T1000 (cell line): ENCODE data around the gene ZFP1.
"Not testable (repeated sequence)": the region's sequence is repeated elsewhere in the genome, so short reads cannot be mapped to it uniquely, and the experiment has no call there.

Experiments used
- DNase-seq: peaks from one replicate; lab custom pipeline; 2025; ENCODE audit warnings: mixed read lengths; lab: John Stamatoyannopoulos, UW

The ZFP1 gene

GRCh38 chr16:75113541-75114121 is 34.7 kb upstream of the ZFP1 start:
- DNase-seq, result no peak

GRCh38 chr16:75114179-75114945 is 34.0 kb upstream of the ZFP1 start:
- DNase-seq, result no peak

DNA sequence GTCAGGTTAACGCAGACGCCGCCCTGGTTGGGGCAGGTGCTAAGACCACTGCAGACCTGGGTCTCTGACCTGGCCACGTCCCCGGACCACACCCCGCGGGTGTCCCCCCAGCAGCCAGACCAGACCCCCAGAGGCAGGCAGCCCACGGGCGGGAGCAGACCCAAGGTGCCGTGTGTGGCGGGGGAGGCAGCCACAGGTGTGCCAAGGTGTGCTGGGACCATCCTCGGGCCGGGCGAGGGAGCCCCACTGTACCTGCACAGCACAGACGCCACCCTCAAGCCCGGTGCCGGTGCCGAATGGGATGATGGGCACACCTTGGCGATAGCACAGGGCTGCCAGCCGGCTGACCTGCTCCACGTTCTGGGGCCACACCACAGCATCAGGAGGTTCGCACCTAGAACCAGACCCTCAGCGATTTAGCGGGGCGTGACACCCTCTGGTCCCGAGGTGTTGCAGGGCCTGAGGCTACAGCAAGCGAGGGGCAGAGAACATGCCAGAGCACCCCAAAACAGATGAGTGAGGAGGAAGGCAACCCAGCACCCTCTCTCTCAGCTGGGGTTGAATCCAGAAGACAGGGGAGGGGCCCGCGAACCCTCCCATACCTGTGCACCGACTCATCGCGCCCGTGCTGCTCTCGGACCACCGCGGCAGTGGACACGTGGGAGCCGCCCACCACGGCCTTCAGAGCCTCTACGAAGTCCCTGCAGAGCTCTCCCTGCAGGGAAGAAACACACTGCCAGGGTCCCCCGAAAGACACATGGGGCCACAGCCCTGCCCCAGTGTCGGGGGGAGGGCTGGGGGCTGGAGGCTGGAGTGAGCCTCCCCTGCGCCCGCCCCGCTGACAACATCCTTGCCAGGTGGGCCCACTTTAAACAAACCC is 33.1 kb upstream of the ZFP1 start:
- DNase-seq, result no peak

GRCh38 chr16:75116081-75116910 is 32.0 kb upstream of the ZFP1 start, which contains the start of gene LDHD:
Gene LDHD, minus strand, starts transcription at chr16:75116780. Its CDS starts 60 bp downstream, at chr16:75116720.
- DNase-seq, result no peak

GRCh38 chr16:75116911-75117245 is 31.4 kb upstream of the ZFP1 start:
- no peak for DNase-seq

DNA sequence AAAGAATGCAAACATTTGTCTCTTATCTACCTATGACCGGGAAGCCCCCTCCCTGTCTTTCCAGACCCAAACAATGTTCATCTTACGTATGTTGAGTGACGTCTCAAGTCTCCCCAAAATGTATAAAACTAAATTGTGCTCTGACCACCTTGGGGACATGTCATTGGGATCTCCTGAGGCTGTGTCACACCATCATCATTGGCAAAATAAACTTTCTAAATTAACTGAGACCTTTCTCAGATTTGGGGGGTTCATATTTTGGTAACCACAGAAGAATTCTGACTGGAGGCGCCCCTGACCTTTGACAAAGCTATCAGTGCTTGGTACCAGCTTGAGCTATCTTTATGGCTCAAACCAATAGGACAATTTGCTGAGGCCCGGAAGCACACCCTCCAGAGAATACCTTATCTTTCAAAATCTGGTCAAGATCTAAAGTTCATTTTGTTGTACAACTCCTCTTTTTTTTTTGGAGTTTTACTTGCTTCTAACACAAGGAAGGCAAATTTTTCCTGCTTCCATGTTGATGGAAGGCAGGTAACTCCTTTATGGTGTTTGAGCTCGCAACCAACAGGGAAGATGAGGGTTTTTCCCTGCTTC is 29.3 kb upstream of the ZFP1 start:
- DNase-seq, result no peak

DNA sequence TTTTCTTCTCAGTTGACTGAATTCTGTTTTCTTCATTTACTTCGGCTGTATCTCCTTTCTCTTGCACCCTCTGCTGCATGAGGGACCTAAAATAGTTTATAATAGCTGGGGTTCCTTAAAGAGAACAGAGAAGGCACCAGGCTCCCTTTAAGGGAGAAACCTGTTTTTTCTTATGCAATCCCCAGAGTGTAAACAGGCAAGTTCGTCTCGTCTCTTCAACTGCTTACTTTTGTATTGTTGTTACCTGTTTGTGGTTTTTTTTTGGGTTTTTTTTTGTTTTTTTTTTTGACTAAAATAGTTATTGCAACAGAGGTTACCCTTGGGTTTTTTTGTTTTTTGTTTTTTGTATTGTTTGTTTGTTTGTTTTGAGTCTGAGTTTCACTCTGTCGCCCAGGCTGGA is 28.1 kb upstream of the ZFP1 start:
- no peak for DNase-seq

DNA sequence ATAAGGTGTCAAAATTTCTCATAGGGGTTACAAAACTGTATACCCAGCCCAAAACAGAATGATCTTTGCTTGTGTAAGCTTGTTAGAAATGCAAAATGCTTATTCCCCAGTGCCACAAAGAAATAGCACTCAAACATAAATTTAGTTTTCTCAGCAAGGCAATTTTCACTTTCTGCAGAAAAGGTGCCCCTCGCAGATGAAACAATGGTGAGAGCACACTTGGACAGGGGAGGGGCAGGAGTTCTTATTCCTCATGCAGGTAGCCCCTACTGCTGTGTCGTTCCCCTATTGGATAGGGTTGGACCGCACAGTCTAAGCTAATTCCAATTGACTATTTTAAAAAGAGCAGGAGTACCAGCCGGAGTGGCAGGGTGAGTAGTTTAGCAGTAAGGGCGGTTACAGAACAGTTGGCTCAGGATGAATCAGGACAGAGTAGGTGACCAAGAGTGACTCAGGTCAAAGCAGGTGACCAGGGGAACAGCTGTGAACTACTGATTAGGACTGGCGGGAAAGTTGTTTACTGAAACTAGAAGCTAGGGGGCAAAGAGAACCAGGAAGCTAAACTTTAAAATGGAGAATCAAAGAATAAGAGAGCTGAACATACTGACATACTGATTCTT is 26.3 kb upstream of the ZFP1 start:
- no peak for DNase-seq

- DNase-seq, result no peak
These were observed 25.7 kb upstream of the ZFP1 start for GRCh38 chr16:75122609-75123008.

DNA sequence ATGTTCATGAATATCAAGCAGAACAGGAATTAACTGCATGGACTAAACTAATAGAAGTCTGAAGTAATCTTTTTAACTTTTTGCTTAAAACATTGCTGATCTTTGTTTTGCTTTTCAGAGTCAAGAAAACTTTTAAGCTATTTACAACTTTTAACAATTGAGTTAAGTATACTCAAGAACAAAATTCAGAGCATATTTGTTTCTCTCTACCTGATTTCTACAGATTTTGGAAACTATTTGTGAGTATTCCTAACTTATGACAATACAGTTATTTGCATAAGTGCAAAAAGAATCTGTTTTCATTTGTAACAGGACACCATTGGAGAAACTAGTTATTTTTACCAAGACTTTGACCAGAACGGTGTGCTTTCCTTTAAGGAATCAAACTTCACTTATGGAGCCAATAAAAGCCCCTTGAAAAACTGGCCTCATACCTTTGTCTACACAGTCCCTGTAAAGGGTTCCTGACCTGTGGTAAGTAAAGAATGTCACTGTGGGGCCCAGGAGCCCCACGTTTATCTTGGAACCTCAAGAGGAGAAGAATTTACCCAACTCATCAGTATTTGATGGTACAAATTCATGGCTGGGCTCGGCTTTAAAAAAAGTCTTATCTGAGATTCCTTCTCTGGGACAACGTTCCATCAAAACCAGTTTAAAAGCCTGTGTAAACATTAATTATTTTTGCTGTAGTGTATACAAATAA is 20.5 kb upstream of the ZFP1 start:
- no peak for DNase-seq

DNA sequence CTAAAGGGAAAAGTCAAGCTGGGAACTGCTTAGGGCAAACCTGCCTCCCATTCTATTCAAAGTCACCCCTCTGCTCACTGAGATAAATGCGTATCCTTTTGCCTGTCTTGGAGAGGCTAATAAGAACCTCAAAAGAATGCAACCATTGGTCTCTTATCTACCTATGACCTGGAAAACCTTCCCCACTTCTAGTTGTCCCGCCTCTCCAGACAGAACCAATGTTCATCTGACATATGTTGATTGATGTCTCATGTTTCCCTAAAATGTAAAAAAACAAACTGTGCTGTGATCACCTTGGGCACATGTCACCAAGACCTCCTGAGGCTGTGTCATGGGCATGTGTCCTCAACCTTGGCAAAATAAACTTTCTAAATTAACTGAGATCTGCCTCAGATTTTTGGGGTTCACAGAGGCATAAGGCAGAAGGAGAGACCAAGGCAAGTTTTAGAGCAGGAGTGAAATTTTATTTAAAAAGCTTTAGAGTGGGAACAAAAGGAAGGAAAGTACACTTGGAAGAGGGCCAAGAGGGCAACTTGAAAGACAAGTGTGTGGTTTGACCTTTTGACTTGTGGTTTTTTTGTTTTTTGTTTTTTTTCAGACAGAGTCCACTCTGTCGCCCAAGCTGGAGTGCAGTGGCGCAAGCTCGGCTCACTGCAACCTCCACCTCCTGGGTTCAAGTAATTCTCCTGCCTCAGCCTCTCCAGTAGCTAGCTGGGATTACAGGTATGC is 18.7 kb upstream of the ZFP1 start:
- not testable (repeated sequence) for DNase-seq

- DNase-seq, result no peak
These were observed 18.1 kb upstream of the ZFP1 start for GRCh38 chr16:75130150-75130771.

DNA sequence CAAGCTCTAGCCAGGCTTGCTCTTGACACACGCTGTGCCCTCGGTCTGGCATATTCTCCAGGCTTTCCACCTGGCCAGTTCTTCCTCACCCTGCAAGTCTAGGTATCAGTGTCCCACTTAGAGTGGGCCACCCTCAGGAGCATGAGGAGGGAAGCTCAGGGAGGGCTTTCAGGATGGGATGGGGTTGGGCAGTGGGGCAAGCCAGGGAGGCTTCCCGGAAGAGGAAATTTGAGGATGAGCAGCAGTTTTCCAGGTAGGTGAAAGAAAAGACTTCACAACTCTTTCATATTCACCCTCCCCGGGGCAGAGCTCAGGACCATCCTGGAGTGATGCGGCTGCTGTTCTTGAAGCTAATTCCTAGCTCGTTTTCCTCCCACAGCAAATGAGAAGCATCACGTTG is 17.2 kb upstream of the ZFP1 start:
- no peak for DNase-seq

DNA sequence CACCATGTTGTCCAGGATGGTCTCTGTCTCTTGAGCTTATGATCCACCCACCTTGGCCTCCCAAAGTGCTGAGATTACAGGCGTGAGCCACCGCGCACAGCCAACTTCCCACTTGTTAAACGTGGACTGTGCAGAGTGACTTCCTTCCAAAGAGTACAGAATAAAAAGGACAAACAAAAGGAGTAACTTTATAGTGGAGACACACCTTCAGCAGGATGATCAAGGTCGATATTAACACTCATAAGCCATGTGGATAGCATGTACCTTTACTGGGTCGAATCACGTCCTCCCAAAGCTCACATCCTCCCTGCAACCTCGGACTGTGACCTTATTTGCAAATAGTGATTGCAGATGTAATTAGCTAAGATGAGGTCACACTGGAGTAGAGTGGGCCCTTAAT is 10.1 kb upstream of the ZFP1 start:
- DNase-seq, result no peak

DNA sequence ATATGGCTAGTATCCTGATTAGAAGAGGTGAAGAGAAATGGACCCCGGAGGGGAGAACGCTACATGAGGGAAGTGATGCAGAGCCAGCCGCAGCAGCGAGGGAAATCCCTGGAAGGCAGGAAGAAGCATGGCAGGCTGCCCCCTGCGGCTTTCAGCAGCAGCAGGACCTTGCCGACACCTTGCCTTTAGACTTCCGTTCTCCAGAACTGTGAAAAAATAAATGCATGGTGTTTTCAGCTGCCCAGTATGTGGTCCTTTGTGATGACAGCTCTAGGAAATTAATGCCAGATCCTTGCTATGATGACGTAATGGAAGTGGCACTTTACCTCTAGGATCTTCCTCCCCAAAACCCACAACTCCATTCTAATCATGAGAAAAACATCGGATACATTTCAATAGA is 9.7 kb upstream of the ZFP1 start:
- DNase-seq, result no peak

DNA sequence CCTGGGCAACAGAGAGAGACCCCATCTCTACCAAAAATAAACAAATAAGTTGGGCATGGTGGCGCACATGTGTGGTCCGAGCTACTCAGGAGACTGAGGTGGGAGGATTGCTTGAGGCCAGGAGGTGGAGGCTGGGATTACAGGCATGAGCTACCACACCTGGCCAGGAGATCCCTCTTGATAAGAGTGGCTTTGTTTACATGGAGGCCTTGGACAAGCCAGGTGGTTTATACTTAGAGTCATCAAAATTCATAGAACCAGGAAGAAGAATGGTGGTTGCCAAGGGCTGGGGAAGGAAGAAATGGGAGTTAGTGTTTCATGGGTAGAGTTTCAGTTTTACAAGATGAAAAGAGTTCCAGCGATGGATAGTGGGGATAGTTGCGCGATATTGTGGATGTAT is 8.8 kb upstream of the ZFP1 start:
- no peak for DNase-seq

GRCh38 chr16:75143941-75144340 is 4.4 kb upstream of the ZFP1 start:
- no peak for DNase-seq

- DNase-seq, result no peak
These were observed 385 bp upstream of the ZFP1 start for GRCh38 chr16:75147968-75148310.

DNA sequence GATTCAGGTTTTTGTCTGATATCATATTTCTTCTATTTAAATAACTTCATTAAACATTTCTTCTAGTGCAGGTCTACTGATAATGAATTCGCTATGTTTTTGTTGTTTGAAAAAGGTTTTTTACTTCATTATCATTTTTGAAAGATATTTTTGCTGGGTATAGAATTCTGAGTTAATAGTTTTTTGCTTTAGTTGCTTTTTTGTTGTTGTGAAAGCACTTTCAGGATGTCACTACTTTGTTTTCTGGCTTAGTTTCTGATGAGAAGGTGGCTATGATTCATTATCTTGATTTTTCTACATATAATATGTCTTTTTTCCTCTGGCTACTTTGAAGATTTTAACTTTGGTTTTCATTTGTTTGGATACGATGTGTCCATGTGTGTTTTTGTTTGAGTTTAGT is 3.5 kb downstream of the ZFP1 start:
- DNase-seq, result no peak

- DNase-seq, result no peak
These were observed 4.3 kb downstream of the ZFP1 start for GRCh38 chr16:75152635-75153034.
